Activated CD4-positive, CD25-positive, alpha-beta regulatory T cell treated with anti-CD3 and anti-CD28 coated beads, Interleukin-2, amount 50 U/mL, for 24 hours (primary cell): ENCODE data around the gene ZNF221.
"Not testable (repeated sequence)": the region's sequence is repeated elsewhere in the genome, so short reads cannot be mapped to it uniquely, and the experiment has no call there.

Experiments used
- ATAC-seq, 2 donors: fragments of 150-1000 bp; cut with Tn5 transposase; one replicate each; pipeline ENCODE4 v1.10.0; 2021; ENCODE audit warnings: mild to moderate bottlenecking in 1 of 2, moderate library complexity in 1 of 2

ZNF221 gene

DNA sequence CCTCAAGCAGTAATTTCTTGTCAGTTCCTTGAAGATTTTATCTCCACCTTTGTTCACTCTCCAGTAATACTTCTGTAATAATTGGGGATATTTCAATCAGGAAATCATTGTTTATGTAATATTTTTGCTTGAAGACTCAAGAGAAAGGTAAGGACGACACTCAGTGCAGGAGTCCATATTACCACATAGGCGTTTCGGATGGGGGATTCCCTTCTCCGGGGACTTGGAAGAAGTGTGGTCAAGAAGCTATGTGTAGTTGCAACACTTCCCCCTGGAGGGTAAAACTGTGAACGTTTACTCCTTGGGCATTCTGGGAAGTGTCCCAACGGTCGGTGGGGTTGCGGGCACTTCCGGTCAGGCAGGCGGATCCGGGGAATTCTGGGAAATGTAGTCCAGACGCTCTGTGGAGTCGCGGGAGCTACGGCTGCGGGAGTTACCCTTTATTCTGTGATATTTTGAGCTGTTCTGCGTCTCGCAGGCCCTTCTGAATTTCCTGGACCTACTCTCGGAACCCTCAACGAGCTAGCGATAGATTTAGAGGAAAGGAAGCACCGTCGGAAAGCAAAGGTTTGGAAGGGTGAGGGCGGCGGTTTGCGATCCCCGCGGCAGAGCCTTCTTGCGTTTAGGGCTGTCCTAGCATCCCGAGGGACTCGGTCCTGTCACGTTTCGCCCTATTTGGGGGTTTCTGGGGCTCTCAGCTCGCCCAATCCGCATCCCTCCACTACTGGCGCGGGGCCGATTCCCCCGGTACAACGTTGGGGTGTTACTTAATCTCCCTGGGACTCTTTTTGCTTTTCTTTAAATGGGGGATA lies at the start of gene ZNF221:
TSS of gene ZNF221 (plus strand) at position 395 of the 812 bp plus-strand sequence. CDS start 11,499 bp downstream, outside the sequence.
- ATAC-seq, result peak; percentile 86 to 90

GRCh38 chr19:43901395-43902390 lies 49.3 kb upstream of the ZNF221 start:
- ATAC-seq, result peak; percentile 93 to 95

GRCh38 chr19:43902399-43902798 lies 48.6 kb upstream of the ZNF221 start:
- ATAC-seq, result no peak

GRCh38 chr19:43905897-43906296 lies 45.1 kb upstream of the ZNF221 start:
- ATAC-seq, result no peak

DNA sequence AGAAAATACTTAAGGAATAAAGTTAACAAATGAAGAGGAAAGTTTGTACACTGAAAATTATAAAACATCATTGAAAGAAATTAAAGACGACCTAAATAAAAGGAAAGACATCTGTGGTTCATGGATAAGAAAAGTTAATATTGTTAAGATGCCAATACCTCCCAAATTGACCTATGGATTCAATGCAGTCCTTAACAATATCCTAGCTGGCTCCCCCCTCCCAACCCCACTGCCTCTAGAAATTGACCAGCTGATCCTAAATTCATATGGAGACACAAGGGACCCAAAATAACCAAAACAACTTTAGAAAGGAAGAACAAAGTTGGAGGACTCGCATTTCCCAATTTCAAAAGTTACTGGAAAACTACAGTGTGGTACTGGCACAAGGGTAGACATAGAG lies 44.3 kb upstream of the ZNF221 start:
- no peak for ATAC-seq

- ATAC-seq, result no peak
Measured at GRCh38 chr19:43908659-43909058, 42.4 kb upstream of the ZNF221 start.

- ATAC-seq, result no peak
Measured at GRCh38 chr19:43910884-43911283, 40.1 kb upstream of the ZNF221 start.

DNA sequence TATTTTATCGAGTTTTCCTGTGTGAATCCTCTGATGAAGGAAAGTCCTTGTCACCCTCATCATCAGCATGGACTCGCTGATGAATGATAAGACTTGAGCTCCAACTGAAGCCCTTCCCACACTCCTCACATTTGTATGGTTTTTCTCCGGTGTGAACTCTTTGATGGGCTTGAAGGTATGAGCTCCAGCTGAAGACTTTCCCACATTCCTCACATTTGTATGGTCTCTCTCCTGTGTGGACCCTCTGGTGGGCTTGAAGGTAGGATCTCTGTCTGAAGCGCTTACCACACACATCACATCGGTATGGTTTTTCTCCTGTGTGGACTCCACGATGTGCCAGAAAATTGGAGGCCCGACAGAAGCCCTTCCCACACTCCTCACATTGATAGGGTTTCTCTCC lies 37.6 kb upstream of the ZNF221 start:
- ATAC-seq, result no peak

- no peak for ATAC-seq
Measured at GRCh38 chr19:43914051-43914450, 37.0 kb upstream of the ZNF221 start.

- no peak for ATAC-seq
Measured at GRCh38 chr19:43923875-43924274, 27.2 kb upstream of the ZNF221 start.

DNA sequence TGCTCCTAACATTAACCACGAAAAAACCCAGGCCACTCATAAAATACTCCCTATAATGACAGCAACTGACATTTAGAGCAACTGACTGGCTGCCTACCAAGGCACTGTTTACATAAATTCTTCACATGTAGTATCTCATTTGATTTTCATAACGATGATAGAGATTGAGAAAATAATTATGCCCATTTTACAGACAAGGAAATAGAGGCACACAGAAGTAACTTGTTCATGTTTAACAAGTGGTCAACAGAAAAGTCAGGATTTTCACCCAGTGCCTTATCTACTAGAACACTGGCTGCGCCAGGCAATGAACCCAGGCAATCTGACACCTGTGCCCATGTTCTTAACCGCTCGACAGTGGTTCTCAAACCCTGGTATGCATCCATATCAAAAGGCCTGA lies 22.2 kb upstream of the ZNF221 start:
- no peak for ATAC-seq

- no peak for ATAC-seq
Measured at GRCh38 chr19:43934055-43934984, 16.7 kb upstream of the ZNF221 start.

GRCh38 chr19:43934985-43935708 lies 15.9 kb upstream of the ZNF221 start, which contains the start of gene ZNF45:
Gene ZNF45, minus strand, starts transcription at chr19:43935282. Its CDS starts 13,097 bp downstream, at chr19:43922185.
- ATAC-seq, result peak; percentile 98

DNA sequence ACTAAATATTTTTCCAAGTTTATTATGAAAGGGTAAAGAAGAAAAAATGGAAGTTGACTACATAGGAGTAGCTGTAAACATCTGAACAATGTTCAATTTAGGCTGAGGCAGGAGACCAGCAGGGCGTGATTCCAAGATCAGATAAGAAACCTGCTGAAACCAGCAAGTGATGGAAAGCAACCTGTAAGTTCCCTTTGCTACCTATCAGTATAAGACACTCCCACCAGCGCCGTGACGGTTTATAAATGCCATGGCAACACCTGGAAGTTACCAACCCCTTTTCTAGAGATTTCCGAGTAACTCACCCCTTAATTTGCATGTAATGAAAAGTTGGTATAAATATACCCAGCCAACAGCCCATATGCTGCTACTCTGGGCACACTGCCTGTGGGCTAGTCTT lies 14.8 kb upstream of the ZNF221 start:
- no peak for ATAC-seq

- ATAC-seq, result no peak
Measured at GRCh38 chr19:43939557-43940260, 11.3 kb upstream of the ZNF221 start.

GRCh38 chr19:43940719-43941118 lies 10.3 kb upstream of the ZNF221 start:
- ATAC-seq, result no peak

DNA sequence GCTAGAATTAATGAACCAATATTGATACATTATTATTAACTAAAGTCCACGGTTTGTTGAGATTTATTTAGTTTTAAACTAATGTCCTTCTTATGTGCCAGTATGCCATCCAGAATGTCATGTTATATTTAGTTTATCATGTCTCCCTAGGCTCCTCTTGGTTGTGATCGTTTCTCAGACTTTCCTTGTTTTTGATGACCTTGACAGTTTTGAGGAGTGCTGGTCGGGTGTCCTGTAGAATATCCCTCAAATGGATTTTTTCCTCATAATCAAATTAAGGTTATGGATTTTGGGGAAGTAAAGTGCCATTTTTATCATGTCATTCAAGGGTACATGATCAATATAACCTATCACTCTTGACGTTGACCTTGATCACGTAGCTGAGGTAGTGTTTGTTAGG lies 9.8 kb upstream of the ZNF221 start:
- no peak for ATAC-seq

- not testable (repeated sequence) for ATAC-seq
Measured at GRCh38 chr19:43947412-43947811, 3.6 kb upstream of the ZNF221 start.

DNA sequence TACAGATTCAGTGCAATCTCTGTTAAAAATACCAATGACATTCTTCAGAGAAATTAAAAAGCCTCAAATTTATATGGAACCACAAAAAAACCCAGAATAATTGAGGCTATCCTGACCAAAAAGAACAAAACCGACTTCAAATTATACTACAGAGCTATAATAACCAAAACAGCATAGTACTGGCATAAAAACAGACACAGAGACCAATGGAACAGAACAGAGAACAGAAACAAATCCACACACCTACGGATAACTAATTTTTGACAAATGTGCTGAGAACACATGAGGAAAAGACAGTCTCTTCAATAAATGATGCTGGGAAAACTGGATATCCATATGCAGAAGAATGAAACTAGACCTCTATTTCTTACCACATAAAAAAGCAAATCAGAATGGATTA lies 1.2 kb upstream of the ZNF221 start:
- not testable (repeated sequence) for ATAC-seq

DNA sequence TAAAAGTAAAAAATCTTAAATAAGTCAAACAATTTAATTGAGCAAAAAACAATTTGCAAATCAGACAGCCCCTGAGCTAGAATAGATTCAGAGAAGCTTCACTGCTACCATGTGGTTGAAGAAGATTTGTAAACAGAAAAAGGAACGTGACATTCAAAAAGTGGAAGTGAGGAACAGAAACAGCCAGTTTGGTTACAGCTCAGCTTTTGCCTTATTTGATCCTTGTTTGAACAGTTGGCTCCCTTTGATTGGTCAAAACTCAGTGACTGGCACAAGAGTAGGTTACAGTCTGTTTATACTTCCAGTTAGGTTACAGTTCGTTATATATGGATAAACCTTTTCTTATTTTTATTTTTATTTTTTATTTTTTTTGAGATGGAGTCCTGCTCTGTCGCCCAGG lies 5.8 kb downstream of the ZNF221 start:
- no peak for ATAC-seq

GRCh38 chr19:43957891-43958290 lies 6.9 kb downstream of the ZNF221 start:
- ATAC-seq, result no peak
